GM12873 (cell line): ENCODE measurements around the gene FPR1.

Source experiments
- CTCF ChIP-seq: IDR thresholded peaks from 2 replicates; pipeline ENCODE4 v1.5.1; 2012; ENCODE audit warnings: low read depth, mild to moderate bottlenecking, moderate library complexity, low read length, control low read depth; ENCODE audit not compliant: insufficient read depth; ENCODE audit errors: missing control alignments

FPR1 gene

GRCh38 chr19:51777570-51778462 is 26.1 kb upstream of the FPR1 start:
- TF ChIP-seq CTCF: peak; percentile 81

GRCh38 chr19:51772977-51773376 is 21.3 kb upstream of the FPR1 start:
- no peak for TF ChIP-seq CTCF

- no peak for TF ChIP-seq CTCF
These were observed 19.9 kb upstream of the FPR1 start for GRCh38 chr19:51771376-51772130.

- TF ChIP-seq CTCF: no peak
These were observed 14.8 kb upstream of the FPR1 start for GRCh38 chr19:51766461-51766860.

GRCh38 chr19:51765086-51765485 is 13.4 kb upstream of the FPR1 start:
- no peak for TF ChIP-seq CTCF

GRCh38 chr19:51761696-51762095 is 10.0 kb upstream of the FPR1 start:
- TF ChIP-seq CTCF: no peak

- TF ChIP-seq CTCF: no peak
These were observed 9.1 kb upstream of the FPR1 start, which contains the start of gene FPR2 for GRCh38 chr19:51760697-51761356. Gene FPR2 (plus strand): TSS chr19:51761180. CDS start chr19:51768659, 7,479 bp downstream.
